ENCODE results near the gene GSTM3. TPM values are rescaled to one million over a fixed set of nuclear protein-coding genes. Genes with fewer than 3 reads are reported as not detected.

GSTM3 gene
- total RNA-seq, 6 donors from 2014 or later = 4.9 to 23.3 (median 11.2) TPM

DNA sequence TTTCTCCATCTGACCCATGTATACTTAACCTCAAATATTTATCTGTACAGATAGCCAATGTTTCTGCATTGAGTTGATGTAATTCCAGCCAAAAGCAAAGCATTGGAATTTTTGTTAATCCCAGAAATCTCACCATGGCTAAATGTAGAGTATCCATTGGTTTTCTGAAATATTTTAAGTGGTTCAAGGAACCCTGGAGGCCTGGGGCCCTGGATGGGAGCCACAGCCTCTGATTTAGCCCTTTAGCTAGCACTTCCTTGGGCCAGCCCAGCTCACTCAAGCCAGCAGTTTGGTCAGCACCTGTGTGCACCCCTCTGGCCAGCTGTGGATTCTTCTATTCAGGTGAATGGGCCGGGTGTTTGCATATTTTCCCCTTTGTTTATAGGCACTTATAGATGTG lies 41.7 kb upstream of the GSTM3 start:
- WGBS, 2 donors = 73 to 85% methylated on average over 1 of the region's 1 CpG
- H3K27ac ChIP-seq = peak overlapping the region; percentile 8 to 39 (median 16)
- no peaks in the 10 kb centered on the region for H3K36me3 ChIP-seq
- no peak for DNase-seq
- H3K4me3 ChIP-seq = no peak overlapping the region
- H3K9me3 ChIP-seq = no peaks in the 10 kb centered on the region
- ATAC-seq (ENCODE audit: low FRiP score in 2 of 2) = no peak
- no peaks in the 10 kb centered on the region for H3K27me3 ChIP-seq
- peaks cover 20 to 23% (median 21%) of the 10 kb centered on the region in 4 donors for H3K4me1 ChIP-seq
- TF ChIP-seq EP300 (IDR thresholded peaks at IDR 0.05) (no peak), POLR2AphosphoS5 (IDR thresholded peaks at IDR 0.05) (no peak), POLR2A (IDR thresholded peaks at IDR 0.05) (no peak)
- TF ChIP-seq, protein P1, sequence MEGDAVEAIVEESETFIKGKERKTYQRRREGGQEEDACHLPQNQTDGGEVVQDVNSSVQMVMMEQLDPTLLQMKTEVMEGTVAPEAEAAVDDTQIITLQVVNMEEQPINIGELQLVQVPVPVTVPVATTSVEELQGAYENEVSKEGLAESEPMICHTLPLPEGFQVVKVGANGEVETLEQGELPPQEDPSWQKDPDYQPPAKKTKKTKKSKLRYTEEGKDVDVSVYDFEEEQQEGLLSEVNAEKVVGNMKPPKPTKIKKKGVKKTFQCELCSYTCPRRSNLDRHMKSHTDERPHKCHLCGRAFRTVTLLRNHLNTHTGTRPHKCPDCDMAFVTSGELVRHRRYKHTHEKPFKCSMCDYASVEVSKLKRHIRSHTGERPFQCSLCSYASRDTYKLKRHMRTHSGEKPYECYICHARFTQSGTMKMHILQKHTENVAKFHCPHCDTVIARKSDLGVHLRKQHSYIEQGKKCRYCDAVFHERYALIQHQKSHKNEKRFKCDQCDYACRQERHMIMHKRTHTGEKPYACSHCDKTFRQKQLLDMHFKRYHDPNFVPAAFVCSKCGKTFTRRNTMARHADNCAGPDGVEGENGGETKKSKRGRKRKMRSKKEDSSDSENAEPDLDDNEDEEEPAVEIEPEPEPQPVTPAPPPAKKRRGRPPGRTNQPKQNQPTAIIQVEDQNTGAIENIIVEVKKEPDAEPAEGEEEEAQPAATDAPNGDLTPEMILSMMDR (IDR thresholded peaks at IDR 0.05) = no peak

DNA sequence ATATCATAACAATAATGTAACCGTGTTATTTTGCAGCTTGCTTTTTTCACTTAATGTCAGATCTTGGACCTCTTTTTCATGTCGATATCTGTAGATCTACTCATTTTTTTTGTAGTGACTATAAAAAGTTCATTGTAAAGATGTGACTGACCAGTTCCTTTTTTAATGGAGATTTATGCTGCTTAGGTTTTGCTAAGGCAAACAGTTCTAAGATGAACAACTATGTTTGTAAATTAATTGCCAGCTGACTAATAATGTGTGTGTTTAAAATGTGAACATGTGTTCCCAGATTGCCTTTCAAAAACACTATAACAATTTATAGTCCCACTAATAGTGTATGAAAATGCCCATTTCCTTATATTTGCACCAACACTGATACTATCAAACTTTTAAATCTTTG lies 41.0 kb upstream of the GSTM3 start:
- H3K9me3 ChIP-seq = no peaks in the 10 kb centered on the region
- ATAC-seq (ENCODE audit: low FRiP score in 2 of 2) = no peak
- WGBS, 2 donors = 74 to 75% methylated on average over 2 of the region's 2 CpGs
- no peaks in the 10 kb centered on the region for H3K27me3 ChIP-seq
- H3K36me3 ChIP-seq = no peaks in the 10 kb centered on the region
- H3K4me1 ChIP-seq = peaks cover 20 to 23% (median 23%) of the 10 kb centered on the region in 4 donors
- no peak for DNase-seq
- H3K27ac ChIP-seq = no peak overlapping the region
- no peak overlapping the region for H3K4me3 ChIP-seq
- TF ChIP-seq EP300 (IDR thresholded peaks at IDR 0.05) (no peak), POLR2A (IDR thresholded peaks at IDR 0.05) (no peak), POLR2AphosphoS5 (IDR thresholded peaks at IDR 0.05) (no peak)
- TF ChIP-seq, protein P1 (IDR thresholded peaks at IDR 0.05) = no peak

DNA sequence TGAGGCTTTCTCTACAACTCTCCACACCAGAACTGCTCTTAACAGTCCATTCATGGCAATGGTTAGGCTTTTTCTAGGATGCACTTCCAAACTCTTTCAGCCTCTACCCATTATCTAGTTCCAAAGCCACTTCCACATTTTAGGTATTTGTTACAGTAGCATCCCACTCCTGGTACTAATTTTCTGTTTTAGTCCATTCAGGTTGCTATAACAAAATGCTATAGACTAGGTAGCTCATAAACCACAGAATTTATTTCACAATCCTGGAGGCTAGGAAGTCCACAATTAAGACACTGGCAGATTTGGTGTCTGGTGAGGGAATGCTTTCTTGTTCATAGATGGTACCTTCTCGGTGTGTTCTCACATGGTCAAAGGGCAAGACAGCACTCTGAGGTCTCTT lies 40.1 kb upstream of the GSTM3 start:
- no peak for DNase-seq
- TF ChIP-seq POLR2AphosphoS5 (IDR thresholded peaks at IDR 0.05) (no peak), POLR2A (IDR thresholded peaks at IDR 0.05) (no peak), EP300 (IDR thresholded peaks at IDR 0.05) (no peak)
- TF ChIP-seq, protein P1 (IDR thresholded peaks at IDR 0.05) = no peak
- Histone ChIP-seq H3K9me3 (no peaks in the 10 kb centered on the region), H3K4me3 (no peak overlapping the region), H3K4me1 (peaks cover 12 to 17% (median 16%) of the 10 kb centered on the region in 4 donors), H3K27ac (no peak overlapping the region), H3K36me3 (no peaks in the 10 kb centered on the region), H3K27me3 (no peaks in the 10 kb centered on the region)
- 87 to 93% methylated on average over 1 of the region's 1 CpG for WGBS, 2 donors
- no peak for ATAC-seq (ENCODE audit: low FRiP score in 2 of 2)

DNA sequence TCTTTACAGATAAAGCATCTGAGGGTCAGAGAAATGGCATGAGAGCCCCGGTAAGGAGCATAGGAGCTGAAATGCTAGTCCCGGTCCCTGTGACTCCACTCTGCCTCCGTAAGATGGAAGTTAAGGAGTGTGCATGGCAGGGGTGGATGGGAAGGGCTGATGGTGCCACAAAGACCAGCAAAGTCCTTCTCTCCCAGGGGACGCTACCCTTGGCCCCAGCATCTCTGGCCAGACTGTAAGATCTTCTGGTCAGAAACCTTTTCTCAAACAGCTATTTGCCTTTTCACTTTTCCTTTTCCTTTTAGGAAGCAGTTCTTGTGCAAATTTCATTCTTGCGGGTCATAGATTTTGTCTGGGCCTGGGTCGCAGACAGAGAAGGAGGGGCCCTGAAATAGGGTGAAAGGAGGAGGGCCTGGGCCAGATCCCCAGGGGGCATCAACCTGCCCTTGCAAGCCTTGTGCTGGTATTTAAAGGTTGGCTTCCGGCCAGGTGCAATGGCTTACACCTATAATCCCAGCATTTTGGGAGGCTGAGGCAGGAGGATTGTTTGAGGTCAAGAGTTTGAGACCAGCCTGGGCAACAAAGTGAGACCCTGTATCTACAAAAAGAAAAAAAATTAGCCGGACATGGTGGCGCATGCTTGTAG lies 37.3 kb upstream of the GSTM3 start:
- Histone ChIP-seq H3K27ac (no peak overlapping the region), H3K4me3 (no peak overlapping the region), H3K27me3 (no peaks in the 10 kb centered on the region), H3K36me3 (no peaks in the 10 kb centered on the region), H3K4me1 (peaks cover 7 to 10% (median 9%) of the 10 kb centered on the region in 4 donors), H3K9me3 (no peaks in the 10 kb centered on the region)
- no peak for DNase-seq
- no peak for ATAC-seq (ENCODE audit: low FRiP score in 2 of 2)
- 93 to 94% methylated on average over 8 to 9 of the region's 9 CpGs for WGBS, 2 donors
- TF ChIP-seq POLR2AphosphoS5 (IDR thresholded peaks at IDR 0.05) (no peak), EP300 (IDR thresholded peaks at IDR 0.05) (no peak), POLR2A (IDR thresholded peaks at IDR 0.05) (no peak)
- TF ChIP-seq, protein P1 (IDR thresholded peaks at IDR 0.05) = no peak

DNA sequence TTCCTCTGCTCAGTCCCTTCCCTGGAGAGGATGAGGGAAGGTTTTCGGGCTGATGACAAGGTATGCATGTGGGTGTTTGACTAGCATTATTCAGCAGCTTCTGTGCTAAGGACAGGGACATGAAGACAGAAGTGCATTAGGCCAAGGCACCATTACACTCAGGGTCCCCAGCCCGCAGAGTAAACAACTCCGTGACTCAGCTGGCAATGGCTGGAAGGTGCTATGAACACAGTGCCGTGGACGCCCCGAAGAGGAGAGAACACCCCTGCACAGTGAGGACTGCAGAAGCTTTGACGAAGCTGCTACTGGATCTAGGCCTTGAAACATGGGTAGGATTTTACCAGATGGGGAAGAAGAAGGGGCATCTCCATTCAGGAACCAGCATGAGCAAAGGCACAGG lies 36.6 kb upstream of the GSTM3 start:
- peaks cover under 1 to 8% (median 6%) of the 10 kb centered on the region in 4 donors for H3K4me1 ChIP-seq
- no peak overlapping the region for H3K4me3 ChIP-seq
- no peaks in the 10 kb centered on the region for H3K9me3 ChIP-seq
- H3K27me3 ChIP-seq = no peaks in the 10 kb centered on the region
- WGBS, 2 donors = 86 to 91% methylated on average over 7 of the region's 7 CpGs
- DNase-seq (no peak), ATAC-seq (ENCODE audit: low FRiP score in 2 of 2) (no peak)
- TF ChIP-seq POLR2A (IDR thresholded peaks at IDR 0.05) (no peak), POLR2AphosphoS5 (IDR thresholded peaks at IDR 0.05) (no peak), EP300 (IDR thresholded peaks at IDR 0.05) (no peak)
- TF ChIP-seq, protein P1 (IDR thresholded peaks at IDR 0.05) = no peak
- H3K36me3 ChIP-seq = no peaks in the 10 kb centered on the region
- no peak overlapping the region for H3K27ac ChIP-seq

All from upper lobe of left lung (tissue), 6 donors.